Neutrophil (primary cell): ENCODE results near the gene FCHSD1.

Source experiments
- H3K27ac ChIP-seq: fragments of 200-600 bp; sonication (generic); 2 replicates; pipeline ENCODE4 v1.5.1; 2016; ENCODE audit warnings: mild to moderate bottlenecking, moderate library complexity
- H3K27me3 ChIP-seq: fragments of 200-600 bp; sonication (generic); 2 replicates; pipeline ENCODE4 v1.6.0; 2016; ENCODE audit warnings: mild to moderate bottlenecking
- H3K36me3 ChIP-seq: fragments of 200-600 bp; sonication (generic); 2 replicates; pipeline ENCODE4 v1.5.1; 2017
- H3K4me1 ChIP-seq, 2 experiments: fragments of 200-600 bp in 1 of 2; sonication (generic) in 1 of 2; 1 replicate in 1 of 2; 2 replicates in 1 of 2; pipeline versions ENCODE4 v1.5.1 to v1.6.1; 2013 to 2016; ENCODE audit warnings: low read depth in 1 of 2, low read length in 1 of 2, mild to moderate bottlenecking in 1 of 2, moderate library complexity in 1 of 2; ENCODE audit not compliant: control insufficient read depth in 1 of 2, insufficient read depth in 1 of 2
- H3K4me3 ChIP-seq, 2 experiments: fragments of 200-600 bp in 1 of 2; sonication (generic) in 1 of 2; 1 replicate in 1 of 2; 2 replicates in 1 of 2; pipeline ENCODE4 v1.5.1; 2013 to 2016; ENCODE audit warnings: low read depth in 1 of 2, low read length in 1 of 2, mild to moderate bottlenecking in 1 of 2, moderate library complexity in 1 of 2
- H3K9me3 ChIP-seq: fragments of 200-600 bp; sonication (generic); 2 replicates; pipeline ENCODE4 v1.5.1; 2016
- TF ChIP-seq, protein P1 (sequence below): fragments of 200-600 bp; sonication (generic); IDR thresholded peaks from 2 replicates; pipeline ENCODE4 v1.5.1; 2016; ENCODE audit warnings: antibody characterized with exemption

FCHSD1 gene

DNA sequence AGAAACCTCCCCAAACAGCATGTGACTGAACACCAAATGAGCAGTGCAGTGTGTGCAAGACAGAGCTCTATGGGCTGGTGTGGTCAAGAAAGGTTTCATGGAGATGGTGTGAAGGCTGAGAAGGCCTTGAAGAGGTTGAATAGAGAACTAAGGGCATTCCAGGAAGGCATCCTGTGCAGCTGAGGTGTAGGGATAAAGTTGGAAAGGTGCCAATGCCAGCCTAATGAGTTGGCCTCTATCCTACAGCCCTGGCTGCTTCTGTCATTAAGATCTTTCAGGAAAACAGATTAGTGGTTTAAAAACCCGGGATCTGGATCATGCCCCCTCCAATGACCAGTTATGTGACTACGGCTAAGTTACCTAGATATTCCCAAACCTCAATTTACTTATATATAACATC is 18.6 kb downstream of the FCHSD1 start:
- TF ChIP-seq, protein P1, sequence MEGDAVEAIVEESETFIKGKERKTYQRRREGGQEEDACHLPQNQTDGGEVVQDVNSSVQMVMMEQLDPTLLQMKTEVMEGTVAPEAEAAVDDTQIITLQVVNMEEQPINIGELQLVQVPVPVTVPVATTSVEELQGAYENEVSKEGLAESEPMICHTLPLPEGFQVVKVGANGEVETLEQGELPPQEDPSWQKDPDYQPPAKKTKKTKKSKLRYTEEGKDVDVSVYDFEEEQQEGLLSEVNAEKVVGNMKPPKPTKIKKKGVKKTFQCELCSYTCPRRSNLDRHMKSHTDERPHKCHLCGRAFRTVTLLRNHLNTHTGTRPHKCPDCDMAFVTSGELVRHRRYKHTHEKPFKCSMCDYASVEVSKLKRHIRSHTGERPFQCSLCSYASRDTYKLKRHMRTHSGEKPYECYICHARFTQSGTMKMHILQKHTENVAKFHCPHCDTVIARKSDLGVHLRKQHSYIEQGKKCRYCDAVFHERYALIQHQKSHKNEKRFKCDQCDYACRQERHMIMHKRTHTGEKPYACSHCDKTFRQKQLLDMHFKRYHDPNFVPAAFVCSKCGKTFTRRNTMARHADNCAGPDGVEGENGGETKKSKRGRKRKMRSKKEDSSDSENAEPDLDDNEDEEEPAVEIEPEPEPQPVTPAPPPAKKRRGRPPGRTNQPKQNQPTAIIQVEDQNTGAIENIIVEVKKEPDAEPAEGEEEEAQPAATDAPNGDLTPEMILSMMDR, result no peak
- Histone ChIP-seq H3K4me1 (peaks cover 18 to 19% of the 10 kb centered on the region in 2 experiments), H3K27me3 (peaks cover 3% of the 10 kb centered on the region), H3K36me3 (peaks cover 41% of the 10 kb centered on the region), H3K27ac (no peak overlapping the region), H3K4me3 (no peak overlapping the region), H3K9me3 (no peaks in the 10 kb centered on the region)

DNA sequence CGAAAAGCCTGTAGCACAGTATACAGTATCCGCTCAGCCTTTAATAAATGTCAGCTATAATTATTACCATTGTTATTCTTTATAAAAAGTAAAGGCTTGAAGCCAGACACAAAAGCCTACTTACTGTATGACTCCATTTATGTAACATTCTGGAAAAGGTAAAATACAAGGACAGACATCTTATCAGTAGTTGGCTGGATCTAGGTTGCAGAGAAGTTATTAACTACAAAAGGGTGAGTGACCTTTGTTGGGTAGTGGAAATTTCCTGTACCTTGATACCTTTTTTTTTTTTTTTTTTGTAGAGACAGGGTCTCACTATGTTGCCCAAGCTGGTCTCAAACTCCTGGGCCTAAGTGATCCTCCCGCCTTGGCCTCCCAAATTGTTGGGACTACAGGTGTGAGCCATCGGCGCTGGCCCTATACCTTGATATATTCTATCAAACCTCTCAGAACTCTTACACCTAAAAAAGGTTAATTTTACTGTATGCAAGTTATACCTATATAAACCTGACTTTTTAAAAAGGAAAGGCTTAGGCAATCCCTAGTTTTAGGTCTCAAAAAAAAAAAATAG is 20.6 kb downstream of the FCHSD1 start:
- H3K27me3 ChIP-seq, result no peaks in the 10 kb centered on the region
- peaks cover 58% of the 10 kb centered on the region for H3K36me3 ChIP-seq
- H3K9me3 ChIP-seq, result no peaks in the 10 kb centered on the region
- H3K4me3 ChIP-seq, result no peak overlapping the region
- peaks cover 4 to 8% of the 10 kb centered on the region in 2 experiments for H3K4me1 ChIP-seq
- TF ChIP-seq, protein P1, result no peak
- H3K27ac ChIP-seq, result no peak overlapping the region

DNA sequence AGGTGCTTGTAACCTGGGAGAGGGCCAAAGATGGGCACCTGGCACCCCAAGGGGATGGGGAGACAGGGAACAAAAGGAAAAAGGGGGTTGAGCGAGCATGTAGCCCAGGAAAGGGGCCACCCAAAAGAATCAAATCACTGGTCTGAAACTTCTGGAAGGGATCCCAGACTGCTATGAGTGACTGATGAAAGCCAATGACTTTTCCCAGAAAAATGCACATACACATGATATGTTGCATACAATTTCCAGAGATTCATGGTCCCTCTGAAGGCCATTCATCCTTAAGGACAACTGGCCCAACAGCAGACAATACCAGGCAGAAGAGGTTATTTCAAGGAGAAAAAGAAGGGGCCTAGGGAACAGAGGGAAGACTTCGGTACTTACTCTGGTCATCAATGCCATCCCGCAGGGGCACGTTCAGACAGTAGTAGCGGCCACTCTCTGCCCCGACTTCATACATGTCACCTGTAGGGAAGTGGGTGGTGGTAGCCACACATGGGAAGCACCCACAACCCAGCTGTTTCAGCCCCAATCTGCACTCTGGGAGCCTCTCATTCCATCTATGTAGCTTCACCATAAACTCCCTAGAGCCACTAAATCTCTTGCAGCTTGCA is 22.9 kb downstream of the FCHSD1 start:
- TF ChIP-seq, protein P1, result no peak
- H3K9me3 ChIP-seq, result no peaks in the 10 kb centered on the region
- no peak overlapping the region for H3K27ac ChIP-seq
- H3K4me1 ChIP-seq, result no peaks in the 10 kb centered on the region
- peaks cover 74% of the 10 kb centered on the region for H3K36me3 ChIP-seq
- H3K4me3 ChIP-seq, result no peak overlapping the region
- H3K27me3 ChIP-seq, result no peaks in the 10 kb centered on the region

DNA sequence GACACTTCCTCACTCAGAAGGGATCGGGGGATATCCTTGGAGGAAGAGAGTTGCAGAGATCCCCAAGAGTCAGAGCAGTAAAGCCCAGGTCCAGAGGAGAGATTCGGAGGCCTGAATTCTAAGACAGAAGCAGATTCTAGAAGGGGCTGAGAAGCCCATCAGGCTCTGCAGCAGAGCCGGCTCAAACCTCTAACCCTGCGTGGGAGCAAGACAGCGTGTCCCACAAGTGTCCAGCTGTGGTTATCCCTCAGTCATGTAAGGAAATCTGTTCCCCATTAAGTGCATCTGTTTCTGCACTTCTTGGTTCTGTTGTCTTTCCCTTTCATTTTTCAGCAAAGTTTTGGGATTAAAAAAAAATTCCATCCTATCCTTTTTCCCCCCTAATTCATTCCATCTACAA is 27.6 kb downstream of the FCHSD1 start:
- TF ChIP-seq, protein P1, result no peak
- Histone ChIP-seq H3K4me3 (no peak overlapping the region), H3K36me3 (peaks cover 81% of the 10 kb centered on the region), H3K27ac (no peak overlapping the region), H3K9me3 (no peaks in the 10 kb centered on the region), H3K27me3 (no peaks in the 10 kb centered on the region), H3K4me1 (peaks cover 0 to 5% of the 10 kb centered on the region in 2 experiments)

DNA sequence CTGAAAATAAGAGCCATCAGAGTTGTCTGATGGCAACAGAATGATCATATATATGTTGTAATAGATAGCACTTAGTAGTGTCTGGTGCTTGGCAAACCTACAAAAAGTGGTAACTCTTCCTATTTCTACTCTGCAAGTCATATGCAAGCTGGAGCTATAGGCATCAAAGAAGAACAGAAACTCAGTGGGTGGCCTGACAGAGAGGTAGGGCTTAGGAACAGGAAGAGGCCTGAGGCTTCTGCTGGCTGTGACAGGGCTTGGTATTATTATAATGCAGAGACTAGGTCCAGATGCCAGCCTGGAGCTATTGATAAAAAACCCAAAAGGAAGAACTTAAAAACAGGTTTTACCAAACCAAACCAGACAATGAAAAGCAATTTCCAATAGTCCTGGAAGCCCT is 28.0 kb downstream of the FCHSD1 start:
- no peak overlapping the region for H3K4me3 ChIP-seq
- TF ChIP-seq, protein P1, result no peak
- no peaks in the 10 kb centered on the region for H3K27me3 ChIP-seq
- peaks cover 77% of the 10 kb centered on the region for H3K36me3 ChIP-seq
- no peak overlapping the region for H3K27ac ChIP-seq
- H3K9me3 ChIP-seq, result no peaks in the 10 kb centered on the region
- H3K4me1 ChIP-seq, result peaks cover 1 to 5% of the 10 kb centered on the region in 2 experiments
